Activated CD4-positive, alpha-beta T cell treated with anti-CD3 and anti-CD28 coated beads, Interleukin-2, Interleukin-4, amounts not matched to agents 100 ng/mL and 50 ng/mL, durations not matched to agents 16 hours and 8 hours (primary cell): ENCODE results near the gene RANBP2.

Experiments
- DNase-seq: peaks from one replicate; pipeline ENCODE4 v3.0.0-alpha.2; 2020; ENCODE audit warnings: low spot score

The RANBP2 gene

DNA sequence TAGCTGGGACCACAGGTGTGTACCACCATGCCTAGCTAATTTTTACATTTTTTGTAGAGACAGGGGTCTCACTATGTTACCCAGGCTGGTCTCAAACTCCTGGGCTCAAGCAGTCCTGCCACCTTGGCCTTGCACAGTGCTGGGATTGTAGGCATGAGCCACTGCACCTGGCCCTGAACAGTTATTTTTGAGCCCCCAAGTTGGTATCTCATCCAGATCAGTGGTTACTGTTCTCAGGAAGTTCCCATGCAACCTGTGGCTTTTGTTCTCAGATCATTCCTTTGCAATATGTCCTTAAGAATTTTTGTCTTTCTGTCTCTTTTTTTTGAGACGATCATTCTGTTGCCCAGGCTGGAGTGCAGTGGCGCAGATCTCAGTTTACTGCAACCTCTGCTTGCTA is 59.6 kb downstream of the RANBP2 start:
- DNase-seq = no peak

GRCh38 chr2:108786008-108786353 is 66.7 kb downstream of the RANBP2 start:
- no peak for DNase-seq

- DNase-seq = peak; percentile 94
Observed at GRCh38 chr2:108786354-108787215, 67.3 kb downstream of the RANBP2 start, which contains the start of gene CCDC138. Gene CCDC138 (plus strand): TSS chr2:108786771. CDS start chr2:108786823, 52 bp downstream.

GRCh38 chr2:108787216-108787541 is 67.9 kb downstream of the RANBP2 start:
- no peak for DNase-seq

GRCh38 chr2:108803045-108803736 is 83.9 kb downstream of the RANBP2 start:
- DNase-seq = no peak

DNA sequence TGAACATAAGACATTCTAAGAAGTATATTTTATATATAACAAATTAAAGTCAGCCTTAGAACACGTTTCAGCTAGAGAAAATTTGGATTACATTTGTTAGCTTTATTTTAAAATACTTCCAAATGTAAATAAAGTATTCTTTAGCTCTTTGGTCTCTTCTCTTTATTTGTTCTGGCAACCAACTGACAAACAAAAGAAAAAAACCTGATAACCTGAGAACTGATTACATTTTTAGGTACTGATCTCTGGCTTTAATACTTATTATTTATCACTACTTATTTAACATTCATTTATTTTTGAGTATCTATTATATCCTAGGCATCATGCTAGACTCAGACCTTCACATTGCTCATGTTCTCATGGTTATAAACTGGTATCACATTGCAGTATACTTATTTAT is 85.8 kb downstream of the RANBP2 start:
- no peak for DNase-seq

DNA sequence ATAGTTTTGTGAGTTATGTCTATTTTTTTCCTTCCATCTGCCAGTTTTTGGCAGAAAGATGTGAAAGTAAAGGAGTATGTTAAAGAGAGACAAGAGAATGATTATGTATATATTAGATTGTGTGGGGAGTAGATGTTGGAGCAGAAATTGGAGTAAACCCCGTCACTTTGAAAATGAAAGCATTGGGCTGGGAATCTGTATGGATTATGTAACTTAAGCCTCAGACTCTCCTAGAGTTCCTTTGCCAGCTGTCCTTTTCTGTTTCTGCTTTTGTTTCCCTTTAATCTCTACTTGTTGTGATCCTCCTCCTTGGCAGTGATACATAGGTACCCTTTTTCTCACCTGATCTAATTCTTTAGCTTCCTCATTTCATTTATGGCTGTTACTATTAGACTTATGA is 86.5 kb downstream of the RANBP2 start:
- no peak for DNase-seq

- no peak for DNase-seq
Observed at GRCh38 chr2:108806371-108807113, 87.3 kb downstream of the RANBP2 start.

GRCh38 chr2:108809936-108810335 is 90.7 kb downstream of the RANBP2 start:
- DNase-seq = no peak

- DNase-seq = no peak
Observed at GRCh38 chr2:108810993-108811957, 92.0 kb downstream of the RANBP2 start.

DNA sequence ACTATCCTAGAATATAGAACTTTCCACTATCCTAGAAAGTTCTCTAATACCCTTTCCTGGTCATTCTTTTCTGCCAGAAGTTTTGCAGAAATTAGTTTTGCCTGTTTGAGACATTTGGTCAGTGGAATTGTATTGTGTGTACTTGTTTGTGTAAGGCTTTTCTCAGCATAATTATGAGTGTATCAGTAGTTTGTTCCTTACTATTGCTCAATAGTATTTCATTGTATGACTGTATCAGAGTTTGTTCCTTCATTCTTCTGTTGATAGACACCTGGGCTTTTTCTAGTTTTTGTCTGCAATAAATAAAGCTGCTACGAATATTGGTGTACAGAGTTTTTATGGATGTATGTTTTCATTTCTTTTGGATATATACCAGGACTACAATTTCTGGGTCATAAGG is 94.5 kb downstream of the RANBP2 start:
- DNase-seq = no peak

- DNase-seq = no peak
Observed at GRCh38 chr2:108820482-108820881, 101.2 kb downstream of the RANBP2 start.

DNA sequence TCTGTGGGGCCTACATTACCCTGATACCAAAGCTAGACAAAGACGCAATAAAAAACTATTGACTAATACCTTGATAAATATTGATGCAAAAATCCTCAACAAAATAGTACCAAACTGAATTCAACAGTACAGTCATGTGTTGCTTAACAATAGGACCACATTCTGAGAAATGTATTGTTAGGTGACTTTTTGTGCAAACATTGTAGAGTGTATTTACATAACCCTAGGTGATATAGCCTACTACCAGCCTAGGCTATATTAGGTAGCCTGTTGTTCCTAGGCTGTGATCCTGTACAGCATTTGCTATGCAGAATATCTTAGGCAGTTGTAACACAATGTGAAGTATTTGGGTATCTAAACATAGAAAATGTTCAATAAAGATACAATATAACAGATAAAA is 104.0 kb downstream of the RANBP2 start:
- no peak for DNase-seq

DNA sequence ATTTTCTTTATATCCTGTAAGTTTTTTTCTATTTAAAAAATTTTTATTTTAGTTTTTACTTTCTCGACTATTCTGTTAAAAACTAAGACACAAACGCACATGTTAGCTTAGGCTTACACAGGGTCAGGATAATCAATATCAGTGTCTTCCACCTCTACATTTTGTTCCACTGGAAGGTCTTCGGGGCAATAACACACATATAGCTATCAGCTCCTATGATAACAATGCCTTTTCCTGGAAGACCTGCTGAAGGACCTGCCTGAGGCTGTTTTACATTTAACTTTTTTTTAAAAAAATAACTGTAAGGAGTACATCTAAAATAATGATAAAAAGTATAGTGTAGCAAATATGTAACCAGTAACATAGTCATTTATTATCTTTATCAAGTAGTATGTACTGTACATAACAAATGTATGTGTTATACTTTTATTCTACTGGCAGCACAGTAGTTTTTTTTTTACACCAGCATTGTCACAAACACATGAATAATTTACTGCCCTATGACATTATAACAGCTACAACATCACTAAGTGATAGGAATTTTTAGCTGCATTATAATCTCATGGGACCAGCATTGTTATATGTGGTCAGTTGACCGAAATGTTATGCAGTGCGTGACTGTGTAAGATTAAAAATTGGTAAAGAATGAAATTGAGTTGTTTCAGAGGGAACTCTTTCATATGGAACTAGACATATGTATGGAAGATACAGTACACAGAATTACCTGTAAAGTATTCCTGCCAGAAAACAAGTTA is 105.2 kb downstream of the RANBP2 start:
- DNase-seq = no peak

DNA sequence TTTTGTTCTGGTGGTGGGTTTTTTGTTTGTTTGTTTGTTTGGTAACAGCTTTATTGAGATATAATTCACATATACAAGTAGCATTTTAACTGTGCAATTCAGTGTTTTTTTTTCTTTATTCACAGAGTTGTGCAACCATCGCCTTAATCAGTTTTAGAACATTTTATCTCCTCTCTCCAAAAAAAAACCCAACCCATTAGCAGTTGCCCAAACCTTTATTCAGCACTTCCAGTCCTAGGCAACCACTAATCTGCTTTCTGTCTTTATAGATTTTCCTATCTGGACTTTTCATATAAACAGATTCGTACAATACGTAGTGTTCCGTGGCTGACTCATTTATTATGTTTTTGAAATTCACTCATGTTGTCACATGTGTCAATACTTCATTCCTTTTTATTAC is 106.0 kb downstream of the RANBP2 start:
- DNase-seq = no peak

DNA sequence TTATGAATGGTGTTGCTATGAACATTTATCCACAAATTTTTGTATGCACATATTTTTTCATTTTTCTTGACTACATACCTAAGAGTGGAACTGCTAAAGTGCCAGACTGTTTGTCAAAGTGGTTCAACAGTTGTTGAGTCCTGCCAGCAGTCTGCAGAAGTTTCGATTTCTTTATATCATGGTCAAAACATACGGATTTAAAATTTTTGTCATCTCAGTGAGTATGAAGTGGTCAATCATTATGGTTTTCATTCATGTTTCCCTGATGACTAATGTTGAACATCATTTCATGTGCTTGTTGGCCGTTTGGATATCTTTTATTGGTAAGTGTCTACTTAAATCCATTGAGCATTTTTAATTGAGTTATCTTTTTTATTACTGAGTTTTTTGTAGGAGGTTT is 106.5 kb downstream of the RANBP2 start:
- DNase-seq = no peak

- DNase-seq = no peak
Observed at GRCh38 chr2:108829578-108830310, 110.5 kb downstream of the RANBP2 start.

- DNase-seq = no peak
Observed at GRCh38 chr2:108833219-108833618, 113.9 kb downstream of the RANBP2 start.

DNA sequence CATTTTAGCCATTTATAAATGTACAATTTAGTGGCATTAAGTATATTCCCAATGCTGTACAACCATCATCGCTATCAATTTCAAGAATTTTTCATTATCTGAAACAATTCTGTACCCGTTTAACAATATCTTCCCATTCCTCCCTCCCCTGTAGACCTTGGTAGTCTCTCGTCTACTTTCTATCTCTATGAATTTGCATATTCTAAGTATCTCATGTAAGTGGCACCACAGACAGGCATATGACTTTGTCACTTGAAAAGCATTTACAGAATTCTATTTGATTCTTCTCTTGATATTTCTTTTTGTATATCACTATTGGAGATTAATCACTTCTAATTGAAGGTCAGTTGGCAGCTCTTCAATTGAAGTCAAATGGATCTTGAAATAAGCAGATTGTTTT is 115.3 kb downstream of the RANBP2 start:
- DNase-seq = no peak

- DNase-seq = peak; percentile 58
Observed at GRCh38 chr2:108835040-108835439, 115.8 kb downstream of the RANBP2 start.
